SK-N-DZ (cell line): ENCODE measurements around the gene IGSF9B.

Experiments used
- DNase-seq: peaks from one replicate; pipeline ENCODE4 v3.0.0-alpha.2; 2015; ENCODE audit warnings: low spot score

The IGSF9B gene

GRCh38 chr11:133872160-133872559 lies 84.6 kb downstream of the IGSF9B start:
- DNase-seq: no peak

GRCh38 chr11:133867456-133867855 lies 89.3 kb downstream of the IGSF9B start:
- DNase-seq: no peak

- DNase-seq: no peak
Measured at GRCh38 chr11:133865466-133865865, 91.3 kb downstream of the IGSF9B start.

DNA sequence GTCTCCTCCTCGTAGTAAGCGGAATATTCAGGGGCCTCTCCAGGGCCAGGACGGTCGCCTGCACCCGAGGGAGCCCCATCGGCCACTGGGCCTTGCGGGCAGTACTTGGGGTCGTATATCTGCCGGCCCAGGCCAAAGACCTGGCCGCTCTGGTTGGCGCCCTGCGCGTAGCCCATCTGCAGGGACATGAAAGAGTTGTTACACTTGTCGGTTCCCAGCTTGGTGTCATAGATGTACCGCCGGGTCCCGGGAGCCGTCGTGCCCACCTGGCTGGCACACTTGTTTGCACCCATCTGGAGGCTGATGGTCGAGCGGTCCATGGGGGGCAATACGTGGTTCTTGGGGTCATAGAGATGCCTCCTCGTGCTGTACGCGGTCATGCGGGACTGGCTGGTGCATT lies 92.0 kb downstream of the IGSF9B start:
- no peak for DNase-seq

- no peak for DNase-seq
Measured at GRCh38 chr11:133860151-133860550, 96.6 kb downstream of the IGSF9B start.
